HCEC 1CT (cell line): Measurements from ENCODE around the gene TMEM165.

Experiments
- DNase-seq: peaks from one replicate; pipeline ENCODE4 v3.0.0-alpha.2; 2017

TMEM165 gene

DNA sequence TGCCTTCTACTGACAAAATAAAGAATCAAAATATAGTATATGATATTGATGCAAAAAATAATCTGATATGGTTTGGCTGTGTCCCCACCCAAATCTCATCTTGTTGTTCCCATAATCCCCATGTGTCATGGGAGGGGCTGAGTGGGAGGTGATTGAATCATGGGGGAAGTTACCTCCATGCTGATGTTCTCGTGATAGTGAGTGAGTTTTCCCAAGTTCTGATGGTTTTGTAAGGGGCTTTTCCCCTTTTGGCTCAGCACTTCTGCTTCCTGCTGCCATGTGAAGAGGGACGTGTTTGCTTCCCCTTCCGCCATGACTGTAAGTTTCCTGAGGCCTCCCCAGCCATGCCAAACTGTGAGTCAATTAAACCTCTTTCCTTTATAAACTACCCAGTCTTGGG, 70.2 kb downstream of the TMEM165 start:
- DNase-seq, result no peak

GRCh38 chr4:55468724-55469123, 73.0 kb downstream of the TMEM165 start:
- peak; percentile 57 for DNase-seq

- DNase-seq, result no peak
These were observed 74.2 kb downstream of the TMEM165 start for GRCh38 chr4:55469979-55470378.
